Measurements from ENCODE around the gene SMARCA2.

SMARCA2 gene

GRCh38 chr9:2014696-2015580 lies at the start of gene SMARCA2:
Gene SMARCA2 (plus strand): TSS chr9:2015347. CDS start chr9:2029023, 13,676 bp downstream.
- peak; percentile 94 for DNase-seq (ENCODE audit: low spot score)

GRCh38 chr9:1966725-1967366 lies 48.3 kb upstream of the SMARCA2 start:
- no peak for DNase-seq (ENCODE audit: low spot score)

GRCh38 chr9:1969160-1969559 lies 46.0 kb upstream of the SMARCA2 start:
- DNase-seq (ENCODE audit: low spot score): no peak

- DNase-seq (ENCODE audit: low spot score): no peak
Measured at GRCh38 chr9:1969898-1970297, 45.2 kb upstream of the SMARCA2 start.

- no peak for DNase-seq (ENCODE audit: low spot score)
Measured at GRCh38 chr9:1972672-1973071, 42.5 kb upstream of the SMARCA2 start.

- DNase-seq (ENCODE audit: low spot score): no peak
Measured at GRCh38 chr9:1977026-1977425, 38.1 kb upstream of the SMARCA2 start.

- no peak for DNase-seq (ENCODE audit: low spot score)
Measured at GRCh38 chr9:1978941-1979340, 36.2 kb upstream of the SMARCA2 start.

- DNase-seq (ENCODE audit: low spot score): no peak
Measured at GRCh38 chr9:1979741-1980367, 35.3 kb upstream of the SMARCA2 start.

GRCh38 chr9:1980387-1980786 lies 34.8 kb upstream of the SMARCA2 start:
- no peak for DNase-seq (ENCODE audit: low spot score)

GRCh38 chr9:1982074-1982473 lies 33.1 kb upstream of the SMARCA2 start:
- no peak for DNase-seq (ENCODE audit: low spot score)

GRCh38 chr9:1986341-1986740 lies 28.8 kb upstream of the SMARCA2 start:
- DNase-seq (ENCODE audit: low spot score): no peak

- no peak for DNase-seq (ENCODE audit: low spot score)
Measured at GRCh38 chr9:1989500-1989899, 25.6 kb upstream of the SMARCA2 start.

- DNase-seq (ENCODE audit: low spot score): no peak
Measured at GRCh38 chr9:1994180-1994579, 21.0 kb upstream of the SMARCA2 start.

GRCh38 chr9:1995084-1995483 lies 20.1 kb upstream of the SMARCA2 start:
- no peak for DNase-seq (ENCODE audit: low spot score)

- no peak for DNase-seq (ENCODE audit: low spot score)
Measured at GRCh38 chr9:1996156-1996555, 19.0 kb upstream of the SMARCA2 start.

GRCh38 chr9:1997646-1998045 lies 17.5 kb upstream of the SMARCA2 start:
- DNase-seq (ENCODE audit: low spot score): no peak

GRCh38 chr9:1998111-1998510 lies 17.0 kb upstream of the SMARCA2 start:
- DNase-seq (ENCODE audit: low spot score): no peak

GRCh38 chr9:2000314-2000713 lies 14.8 kb upstream of the SMARCA2 start:
- DNase-seq (ENCODE audit: low spot score): no peak

GRCh38 chr9:2008372-2008771 lies 6.8 kb upstream of the SMARCA2 start:
- no peak for DNase-seq (ENCODE audit: low spot score)

GRCh38 chr9:2012347-2012746 lies 2.8 kb upstream of the SMARCA2 start:
- DNase-seq (ENCODE audit: low spot score): no peak

- no peak for DNase-seq (ENCODE audit: low spot score)
Measured at GRCh38 chr9:2013743-2014475, 1.2 kb upstream of the SMARCA2 start.
